SKM-1 treated with dmso at 0.1 percent for 144 hours (cell line): ENCODE measurements around the gene ERC1.
"Not testable (repeated sequence)": the region's sequence is repeated elsewhere in the genome, so short reads cannot be mapped to it uniquely, and the experiment has no call there.

ENCODE experiments used
- DNase-seq: peaks from one replicate; lab custom pipeline; 2025; ENCODE audit not compliant: unreplicated experiment; lab: John Stamatoyannopoulos, UW

Gene ERC1

GRCh38 chr12:1020389-1020788 is 29.4 kb downstream of the ERC1 start:
- DNase-seq, result no peak

DNA sequence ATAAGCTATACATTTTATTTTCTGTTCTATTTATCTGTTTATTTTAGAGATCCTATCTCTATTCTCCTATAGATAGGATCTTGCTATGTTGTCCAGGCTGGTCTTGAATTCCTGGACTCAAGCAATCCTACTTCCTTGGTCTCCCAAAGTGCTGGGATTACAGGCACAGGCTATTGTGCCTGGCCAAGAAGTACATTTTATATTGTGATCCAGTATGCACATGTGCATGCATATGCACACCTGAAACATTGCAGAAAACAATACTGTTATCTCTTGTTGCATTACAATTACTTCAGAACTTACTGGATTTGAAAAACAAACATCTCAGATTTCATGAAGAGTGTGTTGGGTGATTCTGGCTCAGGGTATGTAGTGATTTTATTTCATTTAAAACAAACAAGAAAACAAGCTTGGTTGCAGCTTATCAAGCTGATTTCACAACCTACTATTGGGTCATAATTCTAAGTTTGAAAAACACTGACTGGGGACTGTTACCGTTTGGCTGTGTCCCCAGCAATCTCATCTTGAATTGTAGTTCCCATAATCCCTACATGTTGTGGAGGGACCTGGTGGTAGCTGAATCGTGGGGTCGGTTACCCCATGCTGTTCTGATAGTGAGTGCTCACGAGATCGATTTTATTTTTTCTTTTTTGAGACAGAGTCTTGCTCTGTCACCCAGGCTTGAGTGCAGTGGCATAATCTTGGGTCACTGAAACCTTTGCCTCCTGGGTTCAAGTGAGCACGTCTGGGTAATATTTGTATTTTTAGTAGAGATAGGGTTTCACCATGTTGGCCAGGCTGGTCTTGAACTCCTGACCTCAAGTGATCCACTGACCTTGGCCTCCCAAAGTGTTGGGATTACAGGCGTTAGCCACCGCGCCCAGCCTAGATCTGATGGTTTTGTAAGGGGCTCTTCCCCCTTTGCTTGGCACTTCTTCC is 31.3 kb downstream of the ERC1 start:
- DNase-seq, result no peak

DNA sequence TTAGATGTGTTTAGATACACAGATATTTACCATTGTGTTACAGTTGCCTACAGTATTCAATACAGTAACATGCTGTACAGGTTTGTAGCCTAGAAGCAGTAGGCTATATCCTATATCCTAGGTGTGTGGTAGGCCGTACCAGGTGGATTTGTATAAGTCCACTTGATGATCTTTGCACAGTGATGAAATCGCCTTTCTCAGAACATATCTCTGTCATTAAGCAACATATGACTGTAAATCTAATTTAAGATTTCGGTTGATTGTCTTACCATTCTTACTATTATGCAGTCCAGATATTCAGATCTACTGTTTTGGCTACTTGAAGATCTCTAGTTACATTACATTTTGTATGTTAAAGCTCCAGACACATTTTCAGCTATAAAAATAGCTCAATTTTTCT is 39.8 kb downstream of the ERC1 start:
- no peak for DNase-seq

DNA sequence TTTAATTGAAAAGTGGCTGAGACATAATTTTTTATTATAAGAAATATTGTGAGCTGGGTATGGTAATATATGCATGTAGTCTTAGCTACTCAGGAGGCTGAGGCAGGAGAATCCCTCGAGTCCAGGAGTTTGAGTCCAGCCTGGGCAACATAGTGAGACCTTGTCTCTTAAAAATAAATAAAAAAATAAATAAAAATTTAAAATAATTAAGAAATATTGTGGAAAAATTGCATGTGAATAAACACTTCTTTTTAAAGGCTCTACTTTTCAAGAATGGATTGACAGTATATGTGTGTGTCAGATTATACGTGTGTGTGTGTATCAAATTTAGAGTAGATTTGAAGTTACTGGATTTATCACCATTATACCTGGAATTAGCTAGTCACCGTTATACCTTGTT is 43.2 kb downstream of the ERC1 start:
- no peak for DNase-seq

GRCh38 chr12:1034751-1035457 is 43.9 kb downstream of the ERC1 start:
- no peak for DNase-seq

- no peak for DNase-seq
Observed at GRCh38 chr12:1041478-1041877, 50.5 kb downstream of the ERC1 start.

GRCh38 chr12:1044199-1044598 is 53.2 kb downstream of the ERC1 start:
- no peak for DNase-seq

- DNase-seq, result no peak
Observed at GRCh38 chr12:1044696-1045095, 53.7 kb downstream of the ERC1 start.

- no peak for DNase-seq
Observed at GRCh38 chr12:1046727-1047126, 55.7 kb downstream of the ERC1 start.

- DNase-seq, result no peak
Observed at GRCh38 chr12:1047898-1048660, 57.1 kb downstream of the ERC1 start.

GRCh38 chr12:1050059-1050707 is 59.2 kb downstream of the ERC1 start:
- no peak for DNase-seq

- DNase-seq, result not testable (repeated sequence)
Observed at GRCh38 chr12:1051672-1052071, 60.6 kb downstream of the ERC1 start.

DNA sequence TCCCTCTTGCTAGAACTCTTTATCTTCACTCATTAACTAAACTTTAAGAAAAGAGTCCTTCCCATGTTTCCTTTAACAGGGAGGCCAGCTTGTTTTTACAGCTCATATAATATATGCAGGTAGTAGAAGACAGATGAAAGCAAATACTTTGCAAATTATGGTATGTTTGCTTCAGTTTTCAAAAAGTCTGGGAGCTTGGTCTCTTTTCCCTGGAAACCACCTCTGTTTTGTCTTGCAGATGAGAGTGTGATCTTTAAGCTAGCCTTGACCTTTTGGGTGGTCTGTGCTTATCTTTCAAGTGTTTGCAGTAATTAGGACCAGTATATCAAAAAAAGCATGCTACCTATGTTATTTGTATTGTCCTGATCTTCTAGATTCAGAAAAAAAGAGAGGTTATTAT is 62.7 kb downstream of the ERC1 start:
- no peak for DNase-seq

GRCh38 chr12:1054117-1054870 is 63.3 kb downstream of the ERC1 start:
- DNase-seq, result no peak

DNA sequence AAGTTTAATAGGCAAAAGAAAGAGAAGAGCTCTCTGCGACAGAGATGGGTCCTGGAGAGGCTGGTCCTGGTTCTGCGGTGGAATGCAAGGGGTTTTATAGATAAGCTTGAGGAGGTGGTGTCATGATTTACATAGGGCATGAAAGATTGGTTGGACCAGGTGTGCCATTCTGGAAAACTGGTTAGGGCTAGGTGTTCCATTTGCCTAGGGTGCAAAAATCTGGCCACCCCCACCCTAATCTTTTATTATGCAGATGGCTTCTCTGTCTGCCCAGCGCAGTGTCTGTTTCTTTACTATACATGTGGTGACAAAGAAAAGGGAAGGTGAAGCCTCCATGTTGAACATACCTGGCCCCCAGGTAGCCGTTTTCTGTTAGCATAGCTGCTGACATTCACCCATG is 65.4 kb downstream of the ERC1 start:
- DNase-seq, result no peak

DNA sequence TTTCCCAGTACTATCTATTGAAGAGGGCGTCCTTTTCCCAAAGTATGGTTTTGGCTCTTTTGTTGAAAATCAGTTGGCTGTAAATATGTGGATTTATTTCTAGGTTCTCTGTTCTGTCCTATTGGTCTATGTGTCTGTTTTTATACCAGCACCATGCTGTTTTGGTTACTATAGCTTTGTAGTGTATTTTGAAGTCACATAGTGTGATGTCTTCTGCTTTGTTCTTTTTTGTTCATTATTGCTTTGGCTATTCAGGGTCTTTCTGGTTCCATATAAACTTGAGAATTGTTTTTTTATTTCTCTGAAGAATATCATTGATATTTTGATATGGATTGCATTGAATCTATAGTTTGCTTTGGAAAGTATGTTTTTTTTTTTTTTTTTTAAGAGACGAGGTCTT is 67.4 kb downstream of the ERC1 start:
- no peak for DNase-seq

- DNase-seq, result no peak
Observed at GRCh38 chr12:1059162-1059561, 68.1 kb downstream of the ERC1 start.

DNA sequence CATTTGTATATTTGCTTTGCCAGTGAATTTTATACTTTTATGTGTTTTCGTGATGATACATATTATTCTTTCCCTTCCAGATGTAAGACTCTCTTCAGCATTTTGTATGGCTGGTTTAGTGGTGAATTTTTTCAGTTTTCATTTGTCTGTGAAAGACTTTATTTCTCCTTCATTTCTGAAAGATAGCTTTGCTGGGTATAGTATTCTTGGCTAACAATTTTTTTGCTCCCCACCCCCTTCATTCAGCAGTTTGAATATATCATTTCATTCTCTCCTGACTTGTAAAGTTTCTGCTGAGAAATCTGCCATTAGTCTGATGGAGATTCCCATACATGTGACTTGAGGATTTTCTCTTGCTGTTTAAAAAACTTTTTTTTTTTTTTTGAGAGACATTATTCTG is 72.8 kb downstream of the ERC1 start:
- no peak for DNase-seq

DNA sequence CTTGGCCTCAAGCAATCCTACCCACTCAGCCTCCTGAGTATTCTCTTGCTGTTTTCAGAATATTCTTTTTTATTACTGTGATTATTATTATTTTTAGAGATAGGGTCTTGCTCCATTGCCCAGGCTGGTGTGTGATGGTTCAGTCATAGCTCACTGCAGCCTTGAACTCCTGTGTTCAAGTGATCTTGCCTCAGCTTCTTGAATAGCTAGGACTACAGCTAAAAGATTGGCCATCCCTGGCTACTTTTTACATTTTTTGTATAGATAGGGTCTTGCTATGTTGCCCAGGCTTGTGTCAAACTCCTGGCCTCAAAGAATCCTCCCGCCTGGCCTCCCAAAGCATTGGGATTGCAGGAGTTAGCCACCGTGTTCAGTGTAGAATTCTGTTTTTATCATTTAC is 73.3 kb downstream of the ERC1 start:
- DNase-seq, result no peak

DNA sequence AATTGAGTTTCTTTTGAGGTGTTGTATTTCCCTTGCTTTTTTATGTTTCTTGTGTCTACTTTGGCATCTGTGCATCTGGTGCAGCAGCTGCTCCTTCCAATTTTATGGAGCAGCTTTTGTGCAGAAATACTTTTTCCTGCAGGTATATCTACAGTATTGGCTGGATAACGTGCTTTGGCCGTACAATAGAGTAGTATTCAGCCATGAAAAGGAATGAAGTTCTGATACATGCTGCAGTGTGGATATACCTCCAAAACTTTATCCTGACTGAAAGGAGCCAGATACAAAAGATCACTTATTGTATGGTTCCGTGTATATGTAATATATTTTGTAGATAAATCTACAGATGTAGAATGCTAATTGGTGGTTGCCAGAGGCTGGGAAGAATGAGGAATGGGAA is 74.6 kb downstream of the ERC1 start:
- no peak for DNase-seq
